ENCODE data around the gene BACH2.
"Not testable (repeated sequence)": the region's sequence is repeated elsewhere in the genome, so short reads cannot be mapped to it uniquely, and the experiment has no call there.

BACH2 gene

DNA sequence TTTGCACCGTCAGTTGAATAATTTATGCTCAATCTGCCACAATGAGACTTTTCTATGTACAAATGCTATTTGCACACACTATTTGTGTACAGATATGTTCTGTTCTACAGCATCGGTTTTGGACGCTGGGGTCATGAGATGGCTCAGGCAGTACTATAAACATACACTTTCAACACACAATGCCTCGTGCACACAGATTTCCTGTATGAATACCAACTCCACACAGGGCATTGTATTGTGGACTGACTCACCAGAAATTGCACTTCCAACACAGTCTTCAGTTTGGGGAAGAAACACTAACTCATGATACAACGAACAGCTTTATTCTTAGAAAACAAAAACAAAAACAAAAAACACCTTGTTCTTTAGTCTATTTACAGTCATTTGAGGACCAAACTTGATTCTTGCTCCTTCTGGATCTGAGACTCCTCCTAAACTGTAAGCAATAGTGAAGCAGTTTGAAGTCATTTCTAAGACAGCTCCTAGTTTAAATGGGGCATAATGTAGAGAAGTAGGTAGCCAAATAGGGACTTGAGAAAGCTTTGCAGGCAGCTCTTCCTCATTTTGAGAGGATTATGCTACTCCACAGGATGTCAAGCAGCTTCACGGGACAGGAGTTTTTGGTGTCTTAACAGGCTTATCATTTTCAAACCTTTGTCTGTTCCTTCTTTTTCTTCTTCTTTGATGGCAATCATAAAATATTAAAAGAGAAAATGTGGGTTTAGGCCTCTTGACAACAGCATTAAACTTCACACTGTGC is 368.7 kb downstream of the BACH2 start:
- no peak for DNase-seq

DNA sequence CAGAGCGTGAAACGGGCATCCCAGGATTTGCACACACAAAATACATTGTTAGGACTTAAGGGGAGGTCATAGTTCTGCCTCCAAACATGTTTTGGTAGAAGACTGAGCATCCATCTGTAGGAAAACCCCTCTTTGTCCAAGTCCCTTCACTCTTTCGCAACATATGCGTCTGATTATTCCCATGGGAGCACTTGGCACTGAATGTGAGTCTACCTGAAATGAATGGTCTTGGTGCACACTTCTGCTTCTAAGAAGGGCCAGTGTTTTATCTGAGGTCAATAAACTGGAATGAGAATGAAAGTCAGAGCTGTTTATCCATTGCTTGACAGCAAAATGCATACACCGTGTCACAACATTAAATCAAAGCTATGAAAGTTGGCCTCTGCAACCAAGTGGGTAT is 369.4 kb downstream of the BACH2 start:
- peak; percentile 32 for DNase-seq

GRCh38 chr6:89925826-89926225 is 370.8 kb downstream of the BACH2 start:
- no peak for DNase-seq

DNA sequence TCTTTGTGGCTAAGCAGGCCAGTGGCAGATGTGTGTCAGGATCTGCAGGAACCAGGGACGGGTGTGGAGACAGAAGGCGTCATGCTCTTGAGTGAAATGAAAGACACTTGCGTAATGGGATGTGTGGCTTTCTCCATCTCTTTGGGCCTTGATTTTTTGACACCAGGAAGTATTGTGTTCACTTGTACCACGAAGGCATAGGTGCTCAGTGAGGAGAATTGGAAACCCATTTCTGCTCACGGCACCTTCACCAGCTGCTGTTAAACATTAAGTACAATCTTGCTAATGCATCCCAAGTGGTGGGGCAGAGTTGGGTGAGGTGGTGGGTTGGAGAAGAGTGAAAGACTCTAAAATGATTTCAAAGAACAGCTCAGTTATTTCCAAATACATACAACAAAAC is 372.4 kb downstream of the BACH2 start:
- no peak for DNase-seq

DNA sequence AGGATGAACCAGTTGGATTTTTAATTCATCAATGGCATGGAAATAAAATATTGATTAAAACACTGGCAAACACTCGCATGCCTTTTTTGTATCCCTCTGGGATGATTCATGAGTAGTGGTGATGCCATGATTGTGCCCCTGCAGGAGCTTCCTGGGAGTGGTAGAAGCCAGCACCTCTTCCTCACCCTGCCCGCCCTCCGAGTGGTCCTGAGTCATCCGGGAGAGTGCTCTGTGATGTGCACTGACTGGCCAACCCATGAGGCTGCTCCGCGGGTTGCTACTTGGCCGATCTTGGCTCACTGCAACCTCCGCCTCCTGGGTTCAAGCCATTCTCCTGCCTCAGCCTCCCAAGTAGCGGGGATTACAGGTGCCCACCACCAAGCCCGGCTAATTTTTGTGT is 375.0 kb downstream of the BACH2 start:
- no peak for DNase-seq

DNA sequence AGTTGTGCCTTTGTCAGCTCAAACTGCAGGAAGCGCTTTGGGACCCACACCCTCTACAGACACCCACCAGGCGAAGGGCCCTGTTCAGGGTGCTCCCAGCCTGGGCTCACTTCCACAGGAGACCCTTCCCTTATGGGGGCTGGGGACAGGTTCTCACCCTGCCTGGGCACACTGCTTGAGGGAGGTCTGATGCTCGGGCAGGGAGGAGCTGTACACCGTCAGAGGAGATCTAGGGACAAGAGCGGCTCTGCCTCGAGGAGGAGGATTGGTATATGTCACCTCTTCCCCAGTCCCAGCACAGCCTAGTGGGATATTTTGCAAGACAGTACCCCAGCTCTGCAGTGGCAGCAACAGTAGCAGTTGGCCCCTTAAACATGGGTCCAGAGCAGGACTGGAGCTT is 375.4 kb downstream of the BACH2 start:
- no peak for DNase-seq

GRCh38 chr6:89917801-89918366 is 378.8 kb downstream of the BACH2 start:
- no peak for DNase-seq

- DNase-seq, result no peak
These were observed 379.4 kb downstream of the BACH2 start for GRCh38 chr6:89917216-89917615.

GRCh38 chr6:89916136-89916920 is 380.3 kb downstream of the BACH2 start:
- no peak for DNase-seq

GRCh38 chr6:89910902-89911240 is 385.8 kb downstream of the BACH2 start:
- DNase-seq, result no peak

GRCh38 chr6:89910001-89910901 is 386.4 kb downstream of the BACH2 start:
- DNase-seq, result not testable (repeated sequence)

DNA sequence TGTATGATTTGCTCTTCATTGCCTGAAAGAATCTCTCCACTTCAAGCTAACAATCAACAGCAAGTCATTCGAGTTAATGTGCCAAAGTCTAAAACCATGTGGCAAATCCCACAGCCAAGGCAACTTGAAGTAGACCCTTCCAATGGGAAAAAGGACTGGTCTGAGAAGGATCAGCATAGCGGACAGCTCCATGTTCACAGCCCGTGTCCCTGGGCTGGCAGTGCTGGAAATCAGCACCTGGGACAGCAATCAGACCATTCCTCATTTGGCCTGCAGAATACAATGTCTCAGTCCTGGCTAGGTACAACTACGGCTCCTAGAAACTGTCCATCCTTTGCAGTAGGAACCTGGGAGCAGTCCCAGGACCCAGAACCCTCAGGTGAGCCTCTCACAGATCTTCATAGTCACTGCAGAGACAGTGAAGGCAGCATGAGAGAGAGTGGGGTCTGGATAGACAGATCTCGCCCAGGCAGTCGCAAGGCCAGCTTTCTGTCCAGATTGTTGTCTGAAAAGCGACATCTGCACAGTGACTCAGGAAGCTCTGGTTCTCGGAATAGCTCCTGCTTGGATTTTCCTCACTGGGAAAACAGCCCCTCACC is 401.3 kb downstream of the BACH2 start:
- no peak for DNase-seq

DNA sequence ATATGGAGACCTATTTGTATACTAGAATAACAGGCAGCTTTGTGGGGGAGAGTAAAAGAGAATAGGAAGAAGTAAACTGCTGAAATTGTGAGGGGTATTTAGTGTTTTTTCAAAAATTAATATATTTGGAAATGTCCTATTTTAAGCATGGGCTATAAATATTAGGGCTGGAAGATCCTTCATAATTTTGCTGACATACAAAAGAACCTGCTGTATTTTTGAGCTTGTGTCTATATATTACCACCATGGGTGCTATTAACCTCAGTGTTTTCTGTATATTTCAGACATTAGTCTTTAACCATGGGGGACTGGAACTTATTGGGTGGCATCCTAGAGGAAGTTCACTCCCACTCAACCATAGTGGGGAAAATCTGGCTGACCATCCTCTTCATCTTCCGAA is 402.5 kb downstream of the BACH2 start, which contains the start of gene GJA10:
TSS of gene GJA10 (plus strand) at position 301 of the 400 bp plus-strand sequence. CDS start at position 301, 0 bp downstream.
- no peak for DNase-seq

DNA sequence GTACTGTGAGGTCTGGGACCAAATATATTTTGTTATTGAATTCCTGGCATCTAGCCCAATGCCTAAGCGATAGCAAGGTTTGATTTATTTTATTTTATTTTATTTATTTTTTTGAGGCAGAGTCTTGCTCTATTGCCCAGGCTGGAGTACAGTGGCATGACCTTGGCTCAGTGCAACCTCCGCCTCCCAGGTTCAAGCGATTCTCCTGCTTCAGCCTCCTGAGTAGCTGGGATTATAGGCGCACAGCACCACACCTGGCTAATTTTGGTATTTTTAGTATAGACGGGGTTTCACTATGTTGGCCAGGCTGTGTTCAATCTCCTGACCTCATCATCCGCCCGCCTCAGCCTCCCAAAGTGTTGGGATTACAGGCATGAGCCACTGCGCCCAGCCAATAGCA is 404.1 kb downstream of the BACH2 start:
- not testable (repeated sequence) for DNase-seq

GRCh38 chr6:89890845-89891528 is 405.7 kb downstream of the BACH2 start:
- DNase-seq, result not testable (repeated sequence)

GRCh38 chr6:89888871-89889270 is 407.8 kb downstream of the BACH2 start:
- DNase-seq, result no peak

DNA sequence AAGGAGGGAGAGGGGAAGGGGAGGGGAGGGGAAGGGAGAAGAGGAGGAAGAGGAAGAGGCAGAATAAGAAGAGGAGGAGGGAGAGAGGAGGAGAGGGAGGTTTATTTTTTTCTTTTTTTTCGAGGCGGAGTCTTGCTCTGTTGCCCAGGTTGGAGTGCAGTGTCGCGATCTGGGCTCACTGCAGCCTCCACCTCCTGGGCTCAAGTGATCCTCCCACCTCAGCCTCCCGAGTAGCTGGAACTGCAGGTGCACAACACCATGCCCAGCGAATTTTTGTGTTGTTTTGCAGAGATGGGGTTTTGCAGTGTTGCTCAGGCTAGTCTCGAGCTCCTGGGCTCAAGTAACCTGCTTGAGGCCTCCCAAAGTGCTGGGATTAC is 408.5 kb downstream of the BACH2 start:
- no peak for DNase-seq

DNA sequence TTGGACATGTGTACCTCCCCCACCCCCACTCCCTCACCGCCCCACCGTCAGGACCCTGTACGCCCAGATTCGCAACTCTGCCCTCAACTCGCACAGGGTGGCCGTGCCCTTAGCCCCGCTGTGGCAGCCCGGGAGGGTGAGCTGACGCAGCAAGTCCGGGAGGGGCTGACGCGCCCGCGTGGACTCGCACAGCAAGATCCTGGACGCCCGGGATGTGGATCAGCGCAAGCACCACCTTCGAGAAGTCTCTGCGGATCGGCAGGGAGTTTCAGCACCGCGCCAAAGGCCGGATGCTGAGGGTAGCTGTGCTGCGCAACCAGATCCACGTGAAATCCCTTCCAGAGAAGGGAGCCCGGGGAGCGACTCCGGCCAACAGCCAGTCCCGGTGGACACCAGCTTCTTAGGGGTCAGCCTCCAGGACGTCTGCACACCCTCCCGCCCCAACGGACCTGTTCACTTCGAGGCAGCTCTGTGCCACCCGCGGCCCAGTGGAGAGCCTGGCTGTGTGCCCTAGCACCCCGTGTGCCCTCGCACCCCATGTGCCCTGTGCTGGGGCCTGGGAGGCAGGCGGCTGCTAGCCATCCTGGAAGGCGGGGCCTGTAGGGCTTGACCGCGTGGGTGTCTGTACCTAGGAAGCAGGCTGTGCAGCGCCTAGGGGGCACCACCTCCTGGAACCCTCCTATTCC is 409.0 kb downstream of the BACH2 start:
- no peak for DNase-seq

- no peak for DNase-seq
These were observed 410.1 kb downstream of the BACH2 start for GRCh38 chr6:89886378-89887120.
